HUES48 (cell line): Measurements from ENCODE around the gene GABPB2.

ENCODE experiments used
- H3K27ac ChIP-seq: one replicate; pipeline ENCODE4 v1.7.0; 2013; ENCODE audit warnings: low read depth, low read length, inconsistent platforms
- H3K27me3 ChIP-seq: 2 replicates; pipeline ENCODE4 v1.6.1; 2013; ENCODE audit warnings: mild to moderate bottlenecking, low read length; ENCODE audit not compliant: control insufficient read depth, insufficient read depth
- H3K36me3 ChIP-seq: 2 replicates; pipeline ENCODE4 v1.6.1; 2013; ENCODE audit warnings: low read length; ENCODE audit not compliant: control insufficient read depth, insufficient read depth
- H3K4me1 ChIP-seq: 2 replicates; pipeline ENCODE4 v1.6.1; 2013; ENCODE audit warnings: mild to moderate bottlenecking, low read length; ENCODE audit not compliant: control insufficient read depth, insufficient read depth
- H3K4me3 ChIP-seq: 2 replicates; pipeline ENCODE4 v1.5.1; 2013; ENCODE audit warnings: mild to moderate bottlenecking, low read depth, low read length
- H3K9ac ChIP-seq: 2 replicates; pipeline ENCODE4 v1.6.1; 2013; ENCODE audit warnings: mild to moderate bottlenecking, low read depth, low read length, moderate library complexity
- H3K9me3 ChIP-seq: 2 replicates; pipeline ENCODE4 v1.6.1; 2013; ENCODE audit warnings: low read length; ENCODE audit not compliant: control insufficient read depth, insufficient read depth

The GABPB2 gene

DNA sequence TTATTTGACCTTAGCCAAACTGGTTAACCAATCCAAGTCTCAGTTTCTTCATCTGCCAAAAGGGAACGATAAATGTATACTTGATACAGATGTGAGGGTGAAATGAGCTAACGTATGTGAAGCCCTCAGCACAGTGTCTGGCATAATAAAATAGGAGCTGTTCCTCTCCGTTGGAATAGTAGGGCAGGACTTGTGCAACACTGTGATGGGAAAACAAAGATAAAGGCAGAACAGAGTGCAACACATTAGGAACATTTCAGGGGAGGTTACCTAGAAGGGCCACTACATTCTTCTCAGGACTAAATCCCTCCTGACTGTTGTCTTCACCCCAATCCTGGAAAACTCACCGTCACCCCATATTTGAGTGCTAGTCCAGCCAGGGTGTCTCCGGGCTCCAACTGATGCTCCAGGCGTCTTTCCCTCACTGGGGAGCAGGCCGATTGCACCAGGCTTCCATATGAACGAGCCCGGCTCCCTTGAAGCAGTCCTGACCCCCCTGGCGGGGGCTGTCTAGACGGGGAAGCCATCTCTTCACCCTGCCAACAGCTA lies 94.2 kb downstream of the GABPB2 start:
- peaks cover 10% of the 10 kb centered on the region; the same call in 1 of the 2 replicates for H3K4me1 ChIP-seq
- peak overlapping the region; percentile 98 for H3K4me3 ChIP-seq
- no peaks in the 10 kb centered on the region for H3K9me3 ChIP-seq
- no peaks in the 10 kb centered on the region for H3K27me3 ChIP-seq
- peaks cover 37% of the 10 kb centered on the region for H3K36me3 ChIP-seq
- peak overlapping the region; percentile 91 for H3K27ac ChIP-seq
- H3K9ac ChIP-seq: no peak overlapping the region

- Histone ChIP-seq H3K4me1 (peaks cover 10% of the 10 kb centered on the region; the same call in 1 of the 2 replicates), H3K4me3 (peak overlapping the region; percentile 98), H3K9me3 (no peaks in the 10 kb centered on the region), H3K27ac (peak overlapping the region; percentile 91), H3K36me3 (peaks cover 35% of the 10 kb centered on the region), H3K9ac (peak overlapping the region; percentile 52), H3K27me3 (no peaks in the 10 kb centered on the region)
These were observed 94.7 kb downstream of the GABPB2 start for GRCh38 chr1:151165281-151165737.

- H3K27ac ChIP-seq: peak within 1 kb of the TSS; percentile 91
- peak within 1 kb of the TSS; percentile 78 for H3K9ac ChIP-seq
- peaks cover 33% of the 10 kb centered on the region for H3K36me3 ChIP-seq
- H3K9me3 ChIP-seq: no peaks in the 10 kb centered on the region
- no peaks in the 10 kb centered on the region for H3K27me3 ChIP-seq
- H3K4me1 ChIP-seq: peaks cover 10% of the 10 kb centered on the region; the same call in 1 of the 2 replicates
- peak within 1 kb of the TSS; percentile 98 for H3K4me3 ChIP-seq
These were observed 95.4 kb downstream of the GABPB2 start, which contains the start of the genes LYSMD1 and SCNM1 for GRCh38 chr1:151165738-151166504. TSS of gene LYSMD1 (minus strand) at chr1:151165902. CDS start at chr1:151165258, 644 bp downstream. TSS of gene SCNM1 (plus strand) at chr1:151166144. CDS start at chr1:151166153, 9 bp downstream.

DNA sequence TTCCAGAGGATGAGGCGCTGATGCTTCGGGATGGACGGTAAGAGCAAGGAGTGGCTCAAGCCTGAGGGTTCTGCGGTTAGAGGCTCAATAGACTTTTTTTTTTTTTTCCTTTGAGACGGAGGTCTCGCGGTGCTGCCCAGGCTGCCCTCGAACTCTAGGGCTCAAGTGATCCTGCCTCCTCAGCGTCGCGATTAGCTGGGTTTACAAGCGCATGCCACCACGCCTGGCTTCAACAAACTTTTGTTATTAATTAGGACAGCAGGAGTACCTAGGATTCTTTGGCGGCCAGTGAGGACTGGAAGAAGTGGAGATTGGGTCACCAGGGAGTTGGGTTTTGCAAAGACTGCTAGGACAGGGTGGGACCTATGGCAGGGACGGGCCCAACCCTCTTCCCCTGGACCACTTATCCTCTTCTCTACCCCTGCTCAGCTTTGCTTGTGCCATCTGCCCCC lies 96.0 kb downstream of the GABPB2 start:
- H3K9ac ChIP-seq: peak overlapping the region; percentile 78
- no peaks in the 10 kb centered on the region for H3K9me3 ChIP-seq
- peak overlapping the region; percentile 77 for H3K27ac ChIP-seq
- H3K4me1 ChIP-seq: peaks cover 10% of the 10 kb centered on the region; the same call in 1 of the 2 replicates
- H3K27me3 ChIP-seq: no peaks in the 10 kb centered on the region
- H3K4me3 ChIP-seq: peak overlapping the region; percentile 98
- peaks cover 32% of the 10 kb centered on the region for H3K36me3 ChIP-seq

DNA sequence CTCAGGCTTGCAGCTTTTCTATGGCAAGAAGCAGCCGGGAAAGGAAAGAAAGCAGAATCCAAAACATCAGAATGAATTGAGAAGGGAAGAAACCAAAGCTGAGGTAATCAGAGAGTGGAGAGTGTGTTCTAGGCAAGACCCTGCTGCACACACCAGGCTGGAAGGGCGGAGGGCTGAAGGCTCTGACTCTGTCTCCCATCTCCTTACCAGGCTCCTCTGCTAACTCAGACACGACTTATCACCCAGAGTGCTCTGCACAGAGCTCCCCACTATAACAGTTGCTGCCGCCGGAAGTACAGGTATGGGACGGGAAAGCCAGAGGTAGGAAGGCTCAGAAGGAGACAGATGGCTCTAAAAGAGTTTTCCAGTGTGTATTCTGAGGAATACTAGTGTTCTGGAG lies 96.6 kb downstream of the GABPB2 start:
- Histone ChIP-seq H3K4me1 (peaks cover 10% of the 10 kb centered on the region; the same call in 1 of the 2 replicates), H3K36me3 (peaks cover 28% of the 10 kb centered on the region), H3K9me3 (no peaks in the 10 kb centered on the region), H3K9ac (no peak overlapping the region), H3K4me3 (peak overlapping the region; percentile 98), H3K27ac (no peak overlapping the region), H3K27me3 (no peaks in the 10 kb centered on the region)

GRCh38 chr1:151171190-151171589 lies 100.6 kb downstream of the GABPB2 start:
- Histone ChIP-seq H3K9ac (no peak overlapping the region), H3K9me3 (no peaks in the 10 kb centered on the region), H3K36me3 (peaks cover 51% of the 10 kb centered on the region), H3K27ac (no peak overlapping the region), H3K27me3 (no peaks in the 10 kb centered on the region), H3K4me3 (no peak overlapping the region), H3K4me1 (peaks cover 3% of the 10 kb centered on the region; the same call in 1 of the 2 replicates)
